Neural cell (in vitro differentiated cells): ENCODE data around the gene SMG9. TPM values are rescaled to one million over a fixed set of nuclear protein-coding genes. Genes with fewer than 3 reads are reported as not detected.

Experiments
- H2AFZ ChIP-seq: fragments of 200-600, 300-800 bp; sonication (generic), shearing (Covaris generic); 2 replicates; pipeline ENCODE4 v1.6.0; 2014; ENCODE audit warnings: low read depth, mild to moderate bottlenecking, antibody characterized with exemption, low read length, moderate library complexity
- H3F3A ChIP-seq: fragments of 200-600 bp; shearing (Covaris generic); 2 replicates; pipeline ENCODE4 v1.6.1; 2016; ENCODE audit warnings: mild to moderate bottlenecking, moderate library complexity, mixed read lengths, antibody characterized with exemption, low read length; ENCODE audit not compliant: insufficient read depth, poor library complexity, severe bottlenecking
- H3K27ac ChIP-seq: fragments of 200-600, 300-800 bp; sonication (generic), shearing (Covaris generic); 2 replicates; pipeline ENCODE4 v1.5.1; 2014; ENCODE audit warnings: mild to moderate bottlenecking, low read length, moderate library complexity
- H3K27me3 ChIP-seq: fragments of 300-800, 200-600 bp; sonication (generic), shearing (Covaris generic); 2 replicates; pipeline ENCODE4 v1.6.0; 2014; ENCODE audit warnings: mild to moderate bottlenecking, low read depth, low read length, moderate library complexity; ENCODE audit not compliant: insufficient read depth
- H3K36me3 ChIP-seq: fragments of 300-800, 200-600 bp; sonication (generic), shearing (Covaris generic); 2 replicates; pipeline ENCODE4 v1.5.1; 2014; ENCODE audit warnings: mild to moderate bottlenecking, antibody characterized with exemption, low read length, moderate library complexity; ENCODE audit not compliant: insufficient read depth
- H3K4me2 ChIP-seq: fragments of 300-800, 200-600 bp; sonication (generic), shearing (Covaris generic); 2 replicates; pipeline ENCODE4 v1.6.0; 2014; ENCODE audit warnings: mild to moderate bottlenecking, low read length
- H3K4me3 ChIP-seq: fragments of 300-800, 200-600 bp; sonication (generic), shearing (Covaris generic); 2 replicates; pipeline ENCODE4 v1.5.1; 2014; ENCODE audit warnings: mild to moderate bottlenecking, low read length, moderate library complexity
- H3K79me2 ChIP-seq: fragments of 200-600 bp; shearing (Covaris generic); replicated peaks from 2 replicates; pipeline ENCODE4 v1.6.0; 2014; ENCODE audit warnings: mild to moderate bottlenecking, low read length, moderate library complexity; ENCODE audit not compliant: insufficient read depth
- H3K9ac ChIP-seq: fragments of 300-800, 200-600 bp; sonication (generic), shearing (Covaris generic); 2 replicates; pipeline ENCODE4 v1.6.1; 2016; ENCODE audit warnings: mild to moderate bottlenecking, low read length, mixed read lengths
- H3K9me2 ChIP-seq: fragments of 200-600 bp; shearing (Covaris generic); 2 replicates; pipeline ENCODE4 v1.6.1; 2016; ENCODE audit warnings: mild to moderate bottlenecking, low read length, mixed read lengths; ENCODE audit not compliant: insufficient read depth
- H3K9me3 ChIP-seq: fragments of 200-600, 300-800 bp; sonication (generic), shearing (Covaris generic); 2 replicates; pipeline ENCODE4 v1.6.1; 2016; ENCODE audit warnings: mild to moderate bottlenecking, mixed run types, low read length, moderate library complexity, mixed read lengths
- H4K20me1 ChIP-seq: fragments of 200-600 bp; shearing (Covaris generic); 2 replicates; pipeline ENCODE4 v1.6.1; 2016; ENCODE audit warnings: mild to moderate bottlenecking, mixed run types; ENCODE audit not compliant: insufficient read depth
- CTCF ChIP-seq: fragments of 450-650 bp; IDR thresholded peaks from 2 replicates; pipeline ENCODE4 v1.5.1; 2014; ENCODE audit warnings: antibody characterized with exemption, mild to moderate bottlenecking, moderate library complexity; ENCODE audit not compliant: poor library complexity, severe bottlenecking
- EP300 ChIP-seq: fragments of 450-650 bp; conservative IDR thresholded peaks from 2 replicates; pipeline ENCODE4 v1.6.1; 2014; ENCODE audit warnings: antibody characterized with exemption, mild to moderate bottlenecking, moderate library complexity; ENCODE audit not compliant: poor library complexity, severe bottlenecking
- MXI1 ChIP-seq: fragments of 450-650 bp; conservative IDR thresholded peaks from 2 replicates; pipeline ENCODE4 v1.6.1; 2014; ENCODE audit warnings: antibody characterized with exemption, mild to moderate bottlenecking; ENCODE audit not compliant: poor library complexity, severe bottlenecking
- POLR2AphosphoS5 ChIP-seq: IDR thresholded peaks from 2 replicates; pipeline ENCODE4 v1.6.1; 2012
- RAD21 ChIP-seq: fragments of 450-650 bp; conservative IDR thresholded peaks from 2 replicates; pipeline ENCODE4 v1.6.1; 2014; ENCODE audit warnings: antibody characterized with exemption, mild to moderate bottlenecking, moderate library complexity
- REST ChIP-seq: IDR thresholded peaks from 2 replicates; pipeline ENCODE4 v1.6.1; 2012; ENCODE audit warnings: borderline replicate concordance
- SMC3 ChIP-seq: fragments of 450-650 bp; conservative IDR thresholded peaks from 2 replicates; pipeline ENCODE4 v1.6.1; 2014; ENCODE audit warnings: antibody characterized with exemption, mild to moderate bottlenecking, moderate library complexity; ENCODE audit not compliant: poor library complexity
- TAF1 ChIP-seq: IDR thresholded peaks from 2 replicates; pipeline ENCODE4 v1.6.1; 2012; ENCODE audit warnings: low read depth
- polyA plus RNA-seq: library from polyadenylated mRNA; depleted of rRNA; stranded (reverse); fragments of >200 nt; gene quantifications from 2 replicates; pipeline ENCODE4 v1.2.3, GENCODE V29; 2014

The SMG9 gene
- polyA plus RNA-seq, 1 donor from 2014 or later = 33.0 TPM

GRCh38 chr19:43784981-43785808 lies 30.4 kb upstream of the SMG9 start:
- peak; percentile 92 for TF ChIP-seq CTCF
- TF ChIP-seq MXI1 = no peak
- no peak for TF ChIP-seq POLR2AphosphoS5
- no peak for TF ChIP-seq EP300
- TF ChIP-seq TAF1 = no peak
- no peak for TF ChIP-seq REST
- TF ChIP-seq RAD21 = peak; percentile 89
- peak; percentile 81 for TF ChIP-seq SMC3
- Histone ChIP-seq H3K9ac (no peak overlapping the region), H3K27ac (no peak overlapping the region), H3K9me3 (no peaks in the 10 kb centered on the region), H3K79me2 (no peaks in the 10 kb centered on the region), H4K20me1 (no peaks in the 10 kb centered on the region), H3F3A (no peaks in the 10 kb centered on the region), H3K4me3 (no peak overlapping the region), H3K36me3 (no peaks in the 10 kb centered on the region), H3K4me2 (no peak overlapping the region), H3K27me3 (peaks cover 6% of the 10 kb centered on the region), H3K9me2 (no peaks in the 10 kb centered on the region), H2AFZ (no peak overlapping the region)

GRCh38 chr19:43784241-43784980 lies 29.6 kb upstream of the SMG9 start:
- no peaks in the 10 kb centered on the region for H3K9me3 ChIP-seq
- no peaks in the 10 kb centered on the region for H3K79me2 ChIP-seq
- no peak overlapping the region for H2AFZ ChIP-seq
- no peak overlapping the region for H3K27ac ChIP-seq
- peaks cover 6% of the 10 kb centered on the region for H3K27me3 ChIP-seq
- H3K36me3 ChIP-seq = no peaks in the 10 kb centered on the region
- no peaks in the 10 kb centered on the region for H4K20me1 ChIP-seq
- no peaks in the 10 kb centered on the region for H3F3A ChIP-seq
- TF ChIP-seq TAF1 (no peak), REST (no peak), RAD21 (no peak), POLR2AphosphoS5 (no peak)
- no peaks in the 10 kb centered on the region for H3K9me2 ChIP-seq
- no peak overlapping the region for H3K9ac ChIP-seq
- H3K4me3 ChIP-seq = no peak overlapping the region
- no peak overlapping the region for H3K4me2 ChIP-seq
